Measurements from ENCODE around the gene MLLT6. TPM values are rescaled to one million over a fixed set of nuclear protein-coding genes. Genes with fewer than 3 reads are reported as not detected.

MLLT6 gene
- total and polyA plus RNA-seq, 2 of the 13 experiments (the other 11 are each of a cell fraction or from before 2014, with no cell fraction given): 50.7 to 69.5 TPM

DNA sequence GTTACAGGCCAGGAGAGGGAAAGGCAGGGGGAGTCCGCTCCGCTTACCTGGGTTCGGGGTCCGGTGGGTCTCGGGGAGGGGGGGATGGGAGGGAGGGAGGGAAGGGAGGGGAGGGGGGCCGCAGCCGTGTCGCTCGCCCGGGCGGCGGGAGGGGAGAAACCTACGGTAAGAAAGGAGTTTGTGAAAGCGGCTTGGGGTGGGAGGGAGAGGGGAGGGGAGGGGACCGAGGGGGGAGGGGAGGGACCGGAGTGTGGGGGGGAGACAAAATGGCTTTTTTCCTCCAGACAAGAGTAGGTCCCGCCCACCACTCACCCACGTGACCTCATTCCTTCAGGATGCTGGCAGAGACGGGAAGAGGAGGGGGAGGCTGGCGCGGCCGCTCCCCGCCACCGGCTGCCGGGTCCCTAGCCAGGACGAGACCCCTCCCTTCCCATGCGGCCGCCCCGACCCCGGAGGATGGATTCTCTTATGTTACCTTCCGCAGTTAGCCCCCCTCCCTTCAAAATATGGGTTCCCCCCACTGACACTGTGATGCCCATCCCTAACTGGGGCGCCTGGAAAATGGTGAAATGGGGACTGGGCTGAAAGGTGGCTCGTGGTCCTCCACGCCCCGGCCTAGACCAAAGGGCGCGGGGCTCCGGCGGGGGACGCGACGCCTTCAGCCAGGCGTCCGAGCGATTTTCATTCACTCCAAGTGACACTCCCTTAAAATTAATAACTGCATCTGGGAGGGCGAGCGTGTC is 43.2 kb downstream of the MLLT6 start, which contains the start of gene PCGF2 (continued):
- TF ChIP-seq, protein P1, sequence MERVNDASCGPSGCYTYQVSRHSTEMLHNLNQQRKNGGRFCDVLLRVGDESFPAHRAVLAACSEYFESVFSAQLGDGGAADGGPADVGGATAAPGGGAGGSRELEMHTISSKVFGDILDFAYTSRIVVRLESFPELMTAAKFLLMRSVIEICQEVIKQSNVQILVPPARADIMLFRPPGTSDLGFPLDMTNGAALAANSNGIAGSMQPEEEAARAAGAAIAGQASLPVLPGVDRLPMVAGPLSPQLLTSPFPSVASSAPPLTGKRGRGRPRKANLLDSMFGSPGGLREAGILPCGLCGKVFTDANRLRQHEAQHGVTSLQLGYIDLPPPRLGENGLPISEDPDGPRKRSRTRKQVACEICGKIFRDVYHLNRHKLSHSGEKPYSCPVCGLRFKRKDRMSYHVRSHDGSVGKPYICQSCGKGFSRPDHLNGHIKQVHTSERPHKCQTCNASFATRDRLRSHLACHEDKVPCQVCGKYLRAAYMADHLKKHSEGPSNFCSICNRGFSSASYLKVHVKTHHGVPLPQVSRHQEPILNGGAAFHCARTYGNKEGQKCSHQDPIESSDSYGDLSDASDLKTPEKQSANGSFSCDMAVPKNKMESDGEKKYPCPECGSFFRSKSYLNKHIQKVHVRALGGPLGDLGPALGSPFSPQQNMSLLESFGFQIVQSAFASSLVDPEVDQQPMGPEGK (CRISPR knock-in tag; IDR thresholded peaks at IDR 0.05): peak; percentile 78
- TF ChIP-seq, protein P2, sequence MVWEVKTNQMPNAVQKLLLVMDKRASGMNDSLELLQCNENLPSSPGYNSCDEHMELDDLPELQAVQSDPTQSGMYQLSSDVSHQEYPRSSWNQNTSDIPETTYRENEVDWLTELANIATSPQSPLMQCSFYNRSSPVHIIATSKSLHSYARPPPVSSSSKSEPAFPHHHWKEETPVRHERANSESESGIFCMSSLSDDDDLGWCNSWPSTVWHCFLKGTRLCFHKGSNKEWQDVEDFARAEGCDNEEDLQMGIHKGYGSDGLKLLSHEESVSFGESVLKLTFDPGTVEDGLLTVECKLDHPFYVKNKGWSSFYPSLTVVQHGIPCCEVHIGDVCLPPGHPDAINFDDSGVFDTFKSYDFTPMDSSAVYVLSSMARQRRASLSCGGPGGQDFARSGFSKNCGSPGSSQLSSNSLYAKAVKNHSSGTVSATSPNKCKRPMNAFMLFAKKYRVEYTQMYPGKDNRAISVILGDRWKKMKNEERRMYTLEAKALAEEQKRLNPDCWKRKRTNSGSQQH (CRISPR knock-in tag; IDR thresholded peaks at IDR 0.05; ENCODE audit: low read depth): 0 out of 2 replicates have a peak, but pooled peaks have one; percentile 43
- TF ChIP-seq, protein P3, sequence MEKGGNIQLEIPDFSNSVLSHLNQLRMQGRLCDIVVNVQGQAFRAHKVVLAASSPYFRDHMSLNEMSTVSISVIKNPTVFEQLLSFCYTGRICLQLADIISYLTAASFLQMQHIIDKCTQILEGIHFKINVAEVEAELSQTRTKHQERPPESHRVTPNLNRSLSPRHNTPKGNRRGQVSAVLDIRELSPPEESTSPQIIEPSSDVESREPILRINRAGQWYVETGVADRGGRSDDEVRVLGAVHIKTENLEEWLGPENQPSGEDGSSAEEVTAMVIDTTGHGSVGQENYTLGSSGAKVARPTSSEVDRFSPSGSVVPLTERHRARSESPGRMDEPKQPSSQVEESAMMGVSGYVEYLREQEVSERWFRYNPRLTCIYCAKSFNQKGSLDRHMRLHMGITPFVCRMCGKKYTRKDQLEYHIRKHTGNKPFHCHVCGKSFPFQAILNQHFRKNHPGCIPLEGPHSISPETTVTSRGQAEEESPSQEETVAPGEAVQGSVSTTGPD (CRISPR knock-in tag; IDR thresholded peaks at IDR 0.05): no peak
- TF ChIP-seq ZKSCAN8 (CRISPR knock-in tag; IDR thresholded peaks at IDR 0.05; ENCODE audit: borderline replicate concordance): no peak
- TF ChIP-seq MAZ (IDR thresholded peaks at IDR 0.05; ENCODE audit: borderline replicate concordance, low read depth, low read length): no peak
- TF ChIP-seq MAZ (CRISPR knock-in tag; IDR thresholded peaks at IDR 0.05; ENCODE audit: low read depth): peak; percentile 26; the same call in 1 of the 2 replicates
- TF ChIP-seq MZF1 (CRISPR knock-in tag; IDR thresholded peaks at IDR 0.05; ENCODE audit: borderline replicate concordance): 0 out of 2 replicates have a peak, but pooled peaks have one; percentile 62
- TF ChIP-seq MTA1 (CRISPR knock-in tag; IDR thresholded peaks at IDR 0.05; ENCODE audit: borderline replicate concordance): no peak
- TF ChIP-seq HOXA3 (CRISPR knock-in tag; IDR thresholded peaks at IDR 0.05): 0 out of 2 replicates have a peak, but pooled peaks have one; percentile 39
- TF ChIP-seq, protein P4, sequence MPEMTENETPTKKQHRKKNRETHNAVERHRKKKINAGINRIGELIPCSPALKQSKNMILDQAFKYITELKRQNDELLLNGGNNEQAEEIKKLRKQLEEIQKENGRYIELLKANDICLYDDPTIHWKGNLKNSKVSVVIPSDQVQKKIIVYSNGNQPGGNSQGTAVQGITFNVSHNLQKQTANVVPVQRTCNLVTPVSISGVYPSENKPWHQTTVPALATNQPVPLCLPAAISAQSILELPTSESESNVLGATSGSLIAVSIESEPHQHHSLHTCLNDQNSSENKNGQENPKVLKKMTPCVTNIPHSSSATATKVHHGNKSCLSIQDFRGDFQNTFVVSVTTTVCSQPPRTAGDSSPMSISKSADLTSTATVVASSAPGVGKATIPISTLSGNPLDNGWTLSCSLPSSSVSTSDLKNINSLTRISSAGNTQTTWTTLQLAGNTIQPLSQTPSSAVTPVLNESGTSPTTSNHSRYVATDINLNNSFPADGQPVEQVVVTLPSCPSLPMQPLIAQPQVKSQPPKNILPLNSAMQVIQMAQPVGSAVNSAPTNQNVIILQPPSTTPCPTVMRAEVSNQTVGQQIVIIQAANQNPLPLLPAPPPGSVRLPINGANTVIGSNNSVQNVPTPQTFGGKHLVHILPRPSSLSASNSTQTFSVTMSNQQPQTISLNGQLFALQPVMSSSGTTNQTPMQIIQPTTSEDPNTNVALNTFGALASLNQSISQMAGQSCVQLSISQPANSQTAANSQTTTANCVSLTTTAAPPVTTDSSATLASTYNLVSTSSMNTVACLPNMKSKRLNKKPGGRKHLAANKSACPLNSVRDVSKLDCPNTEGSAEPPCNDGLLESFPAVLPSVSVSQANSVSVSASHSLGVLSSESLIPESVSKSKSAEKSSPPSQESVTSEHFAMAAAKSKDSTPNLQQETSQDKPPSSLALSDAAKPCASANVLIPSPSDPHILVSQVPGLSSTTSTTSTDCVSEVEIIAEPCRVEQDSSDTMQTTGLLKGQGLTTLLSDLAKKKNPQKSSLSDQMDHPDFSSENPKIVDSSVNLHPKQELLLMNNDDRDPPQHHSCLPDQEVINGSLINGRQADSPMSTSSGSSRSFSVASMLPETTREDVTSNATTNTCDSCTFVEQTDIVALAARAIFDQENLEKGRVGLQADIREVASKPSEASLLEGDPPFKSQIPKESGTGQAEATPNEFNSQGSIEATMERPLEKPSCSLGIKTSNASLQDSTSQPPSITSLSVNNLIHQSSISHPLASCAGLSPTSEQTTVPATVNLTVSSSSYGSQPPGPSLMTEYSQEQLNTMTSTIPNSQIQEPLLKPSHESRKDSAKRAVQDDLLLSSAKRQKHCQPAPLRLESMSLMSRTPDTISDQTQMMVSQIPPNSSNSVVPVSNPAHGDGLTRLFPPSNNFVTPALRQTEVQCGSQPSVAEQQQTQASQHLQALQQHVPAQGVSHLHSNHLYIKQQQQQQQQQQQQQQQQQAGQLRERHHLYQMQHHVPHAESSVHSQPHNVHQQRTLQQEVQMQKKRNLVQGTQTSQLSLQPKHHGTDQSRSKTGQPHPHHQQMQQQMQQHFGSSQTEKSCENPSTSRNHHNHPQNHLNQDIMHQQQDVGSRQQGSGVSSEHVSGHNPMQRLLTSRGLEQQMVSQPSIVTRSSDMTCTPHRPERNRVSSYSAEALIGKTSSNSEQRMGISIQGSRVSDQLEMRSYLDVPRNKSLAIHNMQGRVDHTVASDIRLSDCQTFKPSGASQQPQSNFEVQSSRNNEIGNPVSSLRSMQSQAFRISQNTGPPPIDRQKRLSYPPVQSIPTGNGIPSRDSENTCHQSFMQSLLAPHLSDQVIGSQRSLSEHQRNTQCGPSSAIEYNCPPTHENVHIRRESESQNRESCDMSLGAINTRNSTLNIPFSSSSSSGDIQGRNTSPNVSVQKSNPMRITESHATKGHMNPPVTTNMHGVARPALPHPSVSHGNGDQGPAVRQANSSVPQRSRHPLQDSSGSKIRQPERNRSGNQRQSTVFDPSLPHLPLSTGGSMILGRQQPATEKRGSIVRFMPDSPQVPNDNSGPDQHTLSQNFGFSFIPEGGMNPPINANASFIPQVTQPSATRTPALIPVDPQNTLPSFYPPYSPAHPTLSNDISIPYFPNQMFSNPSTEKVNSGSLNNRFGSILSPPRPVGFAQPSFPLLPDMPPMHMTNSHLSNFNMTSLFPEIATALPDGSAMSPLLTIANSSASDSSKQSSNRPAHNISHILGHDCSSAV (CRISPR knock-in tag; IDR thresholded peaks at IDR 0.05; ENCODE audit: borderline replicate concordance): no peak
- TF ChIP-seq ZNF12 (CRISPR knock-in tag; IDR thresholded peaks at IDR 0.05): peak; percentile 48; the same call in 1 of the 2 replicates
- TF ChIP-seq MTF2 (CRISPR knock-in tag; IDR thresholded peaks at IDR 0.05; ENCODE audit: borderline replicate concordance): 0 out of 2 replicates have a peak, but pooled peaks have one; percentile 15
- TF ChIP-seq ZSCAN25 (CRISPR knock-in tag; IDR thresholded peaks at IDR 0.05): no peak
- no peak for TF ChIP-seq ZNF629 (CRISPR knock-in tag; conservative IDR thresholded peaks at IDR 0.05)
- peak; percentile 39; the same call in 1 of the 2 replicates for TF ChIP-seq PITX1 (CRISPR knock-in tag; IDR thresholded peaks at IDR 0.05)
- TF ChIP-seq ZNF713 (CRISPR knock-in tag; IDR thresholded peaks at IDR 0.05): no peak

Data from HepG2 (cell line).